Stimulated activated CD4-positive, alpha-beta T cell treated with anti-CD3 and anti-CD28 coated beads, Interleukin-1b, Interleukin-23, amount 100 ng/mL, for 24 hours (primary cell): Measurements from ENCODE around the gene FGD5.

Experiments
- DNase-seq, 4 experiments: peaks; one replicate each; pipeline ENCODE4 v3.0.0-alpha.2; 2020; ENCODE audit warnings: low read depth in 4 of 4, low spot score in 1 of 4

The FGD5 gene

GRCh38 chr3:14923476-14923875 is 104.7 kb downstream of the FGD5 start:
- DNase-seq: no peak

- no peak for DNase-seq
These were observed 107.2 kb downstream of the FGD5 start for GRCh38 chr3:14925729-14926591.

DNA sequence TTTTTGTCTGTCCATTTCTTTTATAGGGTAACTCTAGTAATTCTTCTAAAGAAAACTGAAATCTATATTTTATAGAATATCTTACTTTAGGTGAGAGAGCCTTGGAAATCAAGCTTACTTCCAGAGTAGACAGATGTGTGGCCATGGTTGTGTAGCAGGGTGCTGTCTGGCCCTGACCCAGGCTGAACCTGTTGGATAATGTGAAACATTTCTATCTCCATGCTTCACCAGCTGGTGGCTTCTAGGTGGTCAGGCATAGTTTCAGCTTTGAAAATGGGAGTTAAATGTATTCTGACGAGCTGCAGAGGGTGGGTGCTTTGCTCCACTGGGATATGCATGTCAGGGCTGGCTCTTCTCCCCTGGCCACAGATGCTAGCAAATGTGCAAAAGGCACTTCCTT is 107.8 kb downstream of the FGD5 start:
- DNase-seq: no peak

DNA sequence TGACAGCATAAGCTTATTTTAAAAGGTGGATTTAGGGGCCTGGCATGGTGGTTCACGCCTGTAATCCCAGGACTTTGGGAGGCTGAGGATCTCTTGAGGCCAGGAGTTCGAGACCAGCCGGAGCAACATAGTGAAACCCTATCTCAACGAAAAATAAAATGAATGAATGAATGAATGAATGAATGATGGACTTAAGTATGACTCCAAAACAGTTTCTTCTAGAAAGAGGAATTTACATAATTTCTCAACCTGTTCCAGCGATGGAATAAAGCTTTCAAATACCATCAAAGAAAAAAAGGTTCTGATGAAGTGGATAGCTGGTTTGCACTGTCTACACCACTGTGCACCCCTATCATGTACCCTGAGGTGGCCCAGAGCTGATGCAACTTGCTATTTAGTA is 108.5 kb downstream of the FGD5 start:
- DNase-seq: no peak

DNA sequence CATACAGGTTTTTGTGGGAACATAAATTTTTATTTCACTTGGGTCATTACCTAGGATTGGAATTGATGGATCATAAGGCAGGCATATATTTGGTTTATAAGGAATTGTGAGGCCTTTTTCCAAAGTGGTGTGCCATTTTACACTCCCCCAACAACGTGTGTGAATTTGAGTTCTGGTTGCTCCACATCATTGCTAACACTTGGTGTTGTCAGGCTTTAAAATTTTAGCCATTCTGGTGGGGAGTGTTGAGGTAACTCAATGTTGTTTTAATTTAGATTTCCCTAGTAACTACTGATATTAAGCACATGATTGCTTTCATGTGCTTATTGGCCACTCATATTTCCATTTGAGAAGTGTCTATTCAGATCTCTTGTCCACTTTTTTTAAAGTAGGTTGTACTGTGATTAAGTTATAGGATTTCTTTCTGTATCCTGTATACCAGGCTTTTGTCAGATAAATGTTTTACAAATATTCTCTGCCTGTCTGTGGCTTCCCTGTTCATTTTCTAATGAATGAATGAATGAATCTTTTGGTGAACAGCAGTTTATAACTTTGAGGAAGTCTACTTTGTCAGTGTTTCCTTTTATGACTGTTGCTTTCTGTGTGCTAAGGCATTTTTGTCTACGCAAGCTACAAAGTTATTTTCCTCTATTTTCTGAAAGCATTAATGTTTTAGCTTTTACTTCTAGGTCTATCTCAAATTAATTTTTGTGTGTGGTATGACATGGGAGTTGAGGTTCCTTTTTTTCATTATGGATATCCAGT is 110.7 kb downstream of the FGD5 start:
- no peak for DNase-seq

GRCh38 chr3:14933820-14934425 is 115.2 kb downstream of the FGD5 start:
- no peak for DNase-seq

DNA sequence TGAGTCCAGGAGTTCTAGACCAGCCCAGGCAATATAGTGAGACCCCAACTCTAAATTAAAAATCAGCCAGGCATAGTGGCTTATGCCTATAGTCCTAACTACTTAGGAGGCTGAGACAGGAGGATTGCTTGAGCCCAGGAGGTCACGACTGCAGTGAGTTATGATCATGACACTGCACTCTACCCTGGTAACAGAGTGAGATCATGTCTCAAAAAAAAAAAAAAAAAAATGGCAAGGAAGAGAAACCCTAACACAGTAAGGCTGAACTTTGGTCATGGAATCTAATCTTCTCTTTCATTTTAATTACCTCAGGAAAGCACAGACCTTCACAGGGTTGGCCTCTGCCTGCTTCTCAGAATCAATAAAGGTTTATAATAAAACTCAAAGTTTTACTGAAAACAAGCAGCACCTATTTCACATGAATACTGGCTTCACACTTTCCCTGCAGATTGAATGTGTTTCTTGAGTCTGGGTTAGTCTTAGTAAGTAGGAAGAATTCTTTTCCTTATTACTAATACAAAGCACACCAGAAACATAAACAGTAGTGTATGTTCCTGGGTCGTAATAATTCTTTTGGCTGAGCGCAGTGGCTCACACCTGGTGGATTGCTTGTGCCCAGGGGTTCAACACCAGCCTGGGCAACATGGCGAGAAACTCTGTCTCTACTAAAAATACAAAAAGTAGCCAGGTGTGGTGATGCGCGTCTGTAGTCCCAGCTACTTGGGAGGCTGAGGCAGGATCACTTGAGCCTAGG is 117.0 kb downstream of the FGD5 start:
- no peak for DNase-seq

DNA sequence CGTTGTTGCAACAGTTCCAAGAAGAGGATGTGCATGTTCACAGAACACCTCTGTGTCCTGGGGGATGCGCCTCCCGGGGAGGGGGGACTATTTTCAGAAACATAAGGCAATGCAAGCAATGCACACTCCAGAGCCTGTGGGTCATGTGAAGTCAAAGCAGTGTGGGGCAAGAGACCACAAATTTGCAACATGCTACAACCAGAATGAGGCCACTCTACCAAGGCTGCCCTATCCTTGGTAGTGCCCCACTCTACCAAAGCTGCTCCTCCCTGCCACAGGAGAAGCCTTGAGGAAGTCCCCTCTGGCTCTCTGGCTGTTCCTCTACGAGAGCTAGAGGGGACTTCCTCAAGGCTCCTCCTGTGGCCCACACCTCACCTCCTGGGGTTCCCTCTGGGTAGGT is 120.2 kb downstream of the FGD5 start:
- DNase-seq: no peak

DNA sequence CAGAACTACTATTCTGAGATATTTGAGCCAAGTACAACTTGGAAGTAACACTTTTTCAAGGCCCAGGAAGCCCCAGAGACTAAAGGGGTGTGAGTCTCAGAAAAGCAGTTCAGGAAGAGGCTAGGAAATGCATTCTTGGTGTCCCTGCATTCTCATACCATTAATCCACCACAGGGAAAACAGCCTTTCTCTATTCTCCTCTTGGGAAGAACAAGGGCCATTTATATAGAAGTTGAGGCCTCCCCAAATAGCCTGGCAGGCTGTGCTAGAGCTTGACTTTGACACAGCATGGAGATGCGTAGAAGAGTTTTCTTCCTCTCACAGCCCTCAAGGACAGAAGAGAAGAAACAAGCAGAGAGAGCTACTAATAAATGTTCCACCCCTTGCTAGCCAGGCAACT is 123.1 kb downstream of the FGD5 start:
- no peak for DNase-seq

DNA sequence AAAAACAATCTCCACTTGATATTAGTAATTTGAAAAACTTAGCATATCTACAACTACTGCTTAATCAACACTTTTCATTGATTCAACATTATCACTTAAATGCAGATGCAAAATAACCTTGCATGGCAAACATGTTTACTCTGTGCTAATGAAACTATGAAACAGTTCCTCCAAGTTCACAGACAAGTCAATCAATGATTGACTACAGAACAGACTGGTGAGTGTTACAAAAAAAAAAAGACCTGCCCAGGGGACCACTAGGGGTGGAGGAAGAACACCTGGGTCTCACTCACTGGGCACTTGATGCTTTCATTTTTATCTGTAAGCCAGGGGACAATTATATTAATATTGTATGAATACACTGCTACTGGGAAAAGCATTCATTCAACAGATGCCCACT is 124.3 kb downstream of the FGD5 start:
- no peak for DNase-seq

DNA sequence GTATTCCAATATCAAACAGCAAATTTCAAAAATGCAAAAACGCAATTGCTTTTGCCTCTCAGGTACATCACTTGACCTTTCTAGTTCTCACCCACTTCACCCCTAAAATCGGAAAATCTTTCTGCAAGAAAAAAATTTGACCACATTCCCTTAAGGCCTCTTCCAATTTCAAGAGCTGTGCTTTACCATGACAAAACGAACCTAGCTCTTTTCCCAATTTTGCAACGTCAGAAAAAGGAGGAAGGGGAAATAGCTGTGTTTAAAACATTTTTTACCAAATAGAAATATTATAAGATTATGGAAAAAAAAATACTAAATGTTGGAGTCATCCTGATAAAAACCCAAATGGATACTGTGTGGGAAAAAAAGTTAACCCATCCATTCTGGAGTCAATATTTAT is 127.5 kb downstream of the FGD5 start:
- DNase-seq: no peak

DNA sequence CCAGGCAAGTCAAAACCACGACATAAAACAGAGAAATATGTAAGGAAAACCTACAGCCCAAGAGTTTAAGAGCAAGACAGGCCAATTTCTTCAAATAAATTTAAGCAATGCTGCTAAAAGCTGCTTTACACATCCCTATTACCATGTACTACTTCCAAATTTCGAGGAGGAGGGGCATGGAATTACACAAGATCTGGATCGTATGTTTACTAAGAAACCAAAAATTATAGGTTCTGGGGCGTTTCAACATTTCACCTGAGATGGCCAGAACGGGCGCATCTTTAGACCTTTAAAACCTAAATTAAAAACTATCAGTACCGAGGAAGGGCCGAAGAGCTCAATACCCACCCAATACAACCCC is 128.0 kb downstream of the FGD5 start:
- no peak for DNase-seq

DNA sequence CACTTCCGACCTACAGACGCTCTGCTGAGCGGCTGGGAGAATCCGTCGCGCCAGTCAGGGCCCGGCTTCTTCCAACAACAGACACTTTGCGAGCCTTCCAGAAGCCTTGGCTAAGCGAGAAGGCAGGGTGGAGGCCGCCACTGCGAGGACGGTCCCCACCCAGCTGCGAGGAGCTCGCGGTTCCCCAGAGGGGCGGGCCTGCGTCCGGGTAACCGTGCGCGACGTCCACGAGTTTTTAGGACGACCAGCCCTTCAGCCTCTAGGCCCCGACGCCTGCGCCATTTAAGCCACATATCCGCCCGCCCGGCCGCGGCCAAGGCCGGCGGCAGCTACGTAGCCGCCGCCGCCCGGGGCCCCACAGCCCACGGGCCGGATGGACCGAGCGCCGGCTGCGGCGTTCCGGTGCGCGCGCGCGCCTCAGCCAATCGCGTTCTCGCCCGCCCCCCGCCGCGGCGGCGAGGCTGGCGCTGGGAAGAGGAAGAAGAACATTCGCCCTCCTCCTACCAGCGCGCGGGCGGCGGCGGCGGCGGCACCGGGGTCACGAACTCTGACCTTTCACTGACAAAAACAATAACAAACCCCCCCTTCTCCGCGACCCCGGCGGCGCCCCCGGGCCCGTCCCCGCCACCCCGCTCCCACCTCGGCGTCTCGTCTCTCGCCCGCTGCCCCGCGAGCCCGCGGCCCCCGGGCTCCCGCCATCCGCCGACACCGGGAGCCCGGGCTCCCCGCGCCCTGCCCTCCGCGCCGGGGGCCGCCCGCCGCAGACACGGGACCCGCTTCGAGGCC is 128.5 kb downstream of the FGD5 start, which contains the start of gene NR2C2:
Gene NR2C2 (plus strand): TSS at position 484 of the 786 bp plus-strand sequence. CDS start 56,332 bp downstream, outside the sequence.
- peak; percentile 62 to 81 (median 76) for DNase-seq

DNA sequence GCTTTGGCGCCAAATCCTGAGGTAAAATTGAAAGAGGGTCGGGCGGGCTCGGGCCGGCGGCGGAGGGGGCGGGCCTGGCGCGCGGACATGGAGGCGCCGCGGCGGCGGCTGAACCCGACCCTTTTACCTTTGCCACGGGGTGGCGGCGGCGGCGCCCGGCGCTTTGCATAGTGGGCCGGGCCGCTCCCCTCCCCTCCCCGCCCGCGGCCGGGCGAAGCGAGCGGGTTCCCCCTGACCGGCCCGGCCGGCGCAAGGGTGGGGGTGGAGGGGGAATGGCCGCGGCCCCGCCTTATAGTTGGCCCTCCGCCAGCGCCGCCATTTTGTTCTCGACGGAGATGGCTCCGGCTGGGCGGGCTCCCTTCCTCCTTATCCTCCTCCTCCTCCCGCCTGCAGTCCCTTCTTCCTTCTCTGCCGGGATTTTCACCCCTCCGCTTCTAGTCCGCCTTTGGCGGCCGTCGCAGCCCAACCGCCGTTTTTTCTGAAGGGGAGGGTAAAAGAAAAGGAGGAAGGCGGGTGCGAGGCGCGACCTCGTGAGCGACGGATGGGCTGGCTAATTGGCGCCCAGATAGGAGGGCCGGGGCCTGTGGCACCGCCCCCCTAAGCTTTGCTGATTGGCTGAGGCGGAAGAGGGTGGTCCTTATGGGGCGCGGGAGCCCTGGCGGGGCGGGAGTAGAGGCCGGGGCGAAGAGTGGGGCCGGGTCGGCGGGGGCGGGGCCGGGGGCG is 129.3 kb downstream of the FGD5 start:
- DNase-seq: peak; percentile 83 to 93 (median 90)

GRCh38 chr3:14948609-14949038 is 129.9 kb downstream of the FGD5 start:
- DNase-seq: peak in 1 of 4 experiments; percentile 1

DNA sequence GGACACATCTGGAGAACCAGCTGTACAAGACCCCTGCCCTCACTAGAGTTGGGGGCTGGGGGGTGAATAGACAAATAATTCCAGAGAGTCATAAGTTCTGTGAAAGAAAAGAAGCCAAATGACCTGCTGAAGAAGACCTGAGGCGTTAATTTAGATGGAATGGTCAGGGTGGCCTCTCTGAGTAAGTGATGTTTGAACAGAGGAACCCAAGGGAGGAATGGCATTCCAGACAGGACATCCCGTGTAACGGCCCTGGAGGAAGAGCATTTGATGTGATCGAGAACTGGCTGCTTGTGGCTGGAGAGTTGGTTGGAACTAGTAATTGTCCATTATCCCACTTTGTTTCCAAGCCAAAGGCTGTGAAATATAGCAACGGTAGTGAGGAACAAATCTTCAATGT is 130.4 kb downstream of the FGD5 start:
- no peak for DNase-seq

- DNase-seq: no peak
These were observed 131.5 kb downstream of the FGD5 start for GRCh38 chr3:14950274-14950673.

GRCh38 chr3:14957153-14957552 is 138.4 kb downstream of the FGD5 start:
- DNase-seq: no peak

GRCh38 chr3:14957925-14958324 is 139.2 kb downstream of the FGD5 start:
- DNase-seq: no peak
